NT2/D1 (cell line): ENCODE measurements around the gene CPSF7.

ENCODE experiments used
- SUZ12 ChIP-seq: IDR thresholded peaks from 2 replicates; pipeline ENCODE4 v1.6.1; 2011; ENCODE audit not compliant: insufficient read length, insufficient read depth; ENCODE audit errors: extremely low read depth
- YY1 ChIP-seq: IDR thresholded peaks from 2 replicates; pipeline ENCODE4 v1.6.1; 2011; ENCODE audit not compliant: insufficient read length, insufficient read depth
- ZNF274 ChIP-seq: IDR thresholded peaks from 2 replicates; pipeline ENCODE4 v1.6.1; 2011; ENCODE audit warnings: mild to moderate bottlenecking, low read depth, low read length

DNA sequence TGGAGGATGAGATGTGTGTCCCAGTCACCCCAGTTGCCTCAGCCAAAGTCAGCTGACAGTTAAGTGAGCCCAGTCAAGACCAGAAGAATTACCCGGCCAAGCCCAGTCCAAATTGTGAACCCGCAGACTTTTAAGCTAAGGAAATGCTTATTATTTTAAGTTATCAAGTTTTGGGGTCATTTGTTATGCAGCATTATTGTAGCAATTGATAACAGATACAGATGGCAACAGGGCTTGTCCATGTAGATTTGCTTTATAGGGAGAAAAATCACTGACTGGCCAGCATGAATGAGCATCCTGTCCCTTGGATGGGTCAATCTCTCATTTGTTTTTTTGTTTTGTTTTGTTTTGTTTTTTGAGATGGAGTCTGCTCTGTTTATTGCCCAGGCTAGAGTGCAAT lies 23.1 kb upstream of the CPSF7 start:
- TF ChIP-seq YY1 (no peak), SUZ12 (no peak), ZNF274 (no peak)
